ENCODE data around the gene LRRK1.

Gene LRRK1

GRCh38 chr15:101111570-101112262 is 192.6 kb downstream of the LRRK1 start:
- TF ChIP-seq CTCF (IDR thresholded peaks at IDR 0.05; ENCODE audit: insufficient read depth, missing control alignments) = no peak
- FAIRE-seq (no peak), DNase-seq (ENCODE audit: insufficient read length, low spot score) (no peak)

- no peak for TF ChIP-seq CTCF (IDR thresholded peaks at IDR 0.05; ENCODE audit: insufficient read depth, missing control alignments)
- no peak for DNase-seq (ENCODE audit: insufficient read length, low spot score)
- no peak for FAIRE-seq
Observed at GRCh38 chr15:101112336-101113113, 193.4 kb downstream of the LRRK1 start.

GRCh38 chr15:101113114-101114005 is 194.2 kb downstream of the LRRK1 start:
- FAIRE-seq = no peak
- TF ChIP-seq CTCF (IDR thresholded peaks at IDR 0.05; ENCODE audit: insufficient read depth, missing control alignments) = no peak
- DNase-seq (ENCODE audit: insufficient read length, low spot score) = no peak

GRCh38 chr15:101114166-101114565 is 195.0 kb downstream of the LRRK1 start:
- TF ChIP-seq CTCF (IDR thresholded peaks at IDR 0.05; ENCODE audit: insufficient read depth, missing control alignments) = no peak
- DNase-seq (ENCODE audit: insufficient read length, low spot score) (no peak), FAIRE-seq (no peak)

GRCh38 chr15:101114610-101115009 is 195.5 kb downstream of the LRRK1 start:
- no peak for FAIRE-seq
- TF ChIP-seq CTCF (IDR thresholded peaks at IDR 0.05; ENCODE audit: insufficient read depth, missing control alignments) = no peak
- DNase-seq (ENCODE audit: insufficient read length, low spot score) = no peak

- TF ChIP-seq CTCF (IDR thresholded peaks at IDR 0.05; ENCODE audit: insufficient read depth, missing control alignments) = no peak
- FAIRE-seq (no peak), DNase-seq (ENCODE audit: insufficient read length, low spot score) (no peak)
Observed at GRCh38 chr15:101115393-101115785, 196.2 kb downstream of the LRRK1 start.
